MCF 10A (cell line): ENCODE results near the gene NLGN4Y. TPM values are rescaled to one million over a fixed set of nuclear protein-coding genes. Genes with fewer than 3 reads are reported as not detected.

Source experiments
- BruUV-seq: library from RNA; stranded (reverse); fragments of 400-500 nt; replicated peaks from 2 replicates; lab custom pipeline; 2021; lab: Mats Ljungman, UMichigan
- CTCF ChIA-PET: fragments of 300-600 bp; sonication (Branson Sonifier 250); formaldehyde crosslinking; extraction: SDS; loops from one replicate; lab custom pipeline; 2021; ENCODE audit warnings: antibody characterized with exemption, inconsistent platforms; lab: Yijun Ruan, JAX
- POLR2A ChIA-PET: fragments of 300-600, 350-650 bp; sonication (Branson Sonifier 250); formaldehyde crosslinking; extraction: SDS; loops from one replicate; lab custom pipeline; 2020; ENCODE audit warnings: antibody characterized with exemption, inconsistent platforms; lab: Yijun Ruan, JAX
- DNase-seq: peaks from one replicate; pipeline ENCODE4 v3.0.0-alpha.2; 2018; ENCODE audit not compliant: unreplicated experiment
- H3K27ac Mint-ChIP-seq: one replicate; pipeline ENCODE4 v1.8.0; 2022; ENCODE audit warnings: mild to moderate bottlenecking, low read depth, mixed read lengths; ENCODE audit not compliant: unreplicated experiment
- H3K27me3 Mint-ChIP-seq: one replicate; pipeline ENCODE4 v1.8.0; 2022; ENCODE audit warnings: mixed read lengths; ENCODE audit not compliant: insufficient read depth, unreplicated experiment
- H3K36me3 Mint-ChIP-seq: one replicate; pipeline ENCODE4 v1.8.0; 2022; ENCODE audit warnings: mild to moderate bottlenecking, moderate library complexity, mixed read lengths; ENCODE audit not compliant: insufficient read depth, unreplicated experiment
- H3K4me1 Mint-ChIP-seq: one replicate; pipeline ENCODE4 v1.8.0; 2022; ENCODE audit warnings: mixed read lengths; ENCODE audit not compliant: insufficient read depth, unreplicated experiment
- H3K4me3 Mint-ChIP-seq: one replicate; pipeline ENCODE4 v1.8.0; 2022; ENCODE audit warnings: mild to moderate bottlenecking, moderate library complexity, mixed read lengths; ENCODE audit not compliant: unreplicated experiment
- H3K9me3 Mint-ChIP-seq: one replicate; pipeline ENCODE4 v1.8.0; 2022; ENCODE audit warnings: mixed read lengths; ENCODE audit not compliant: unreplicated experiment
- CTCF ChIP-seq: fragments of 200-600 bp; IDR thresholded peaks from one replicate; pipeline ENCODE4 v1.8.0; 2022; ENCODE audit warnings: antibody characterized with exemption, mild to moderate bottlenecking; ENCODE audit not compliant: unreplicated experiment
- intact Hi-C: fragments of 100-400 bp; cut with micrococcal nuclease; formaldehyde crosslinking; loops from 2 replicates; pipeline ENCODE4 v1.14.1; 2022
- total RNA-seq: library from RNA; stranded (reverse); gene quantifications from 2 replicates; pipeline ENCODE4 v1.2.3, GENCODE V29; 2022

NLGN4Y gene
- total RNA-seq, 1 experiment from 2014 or later = not detected

DNA sequence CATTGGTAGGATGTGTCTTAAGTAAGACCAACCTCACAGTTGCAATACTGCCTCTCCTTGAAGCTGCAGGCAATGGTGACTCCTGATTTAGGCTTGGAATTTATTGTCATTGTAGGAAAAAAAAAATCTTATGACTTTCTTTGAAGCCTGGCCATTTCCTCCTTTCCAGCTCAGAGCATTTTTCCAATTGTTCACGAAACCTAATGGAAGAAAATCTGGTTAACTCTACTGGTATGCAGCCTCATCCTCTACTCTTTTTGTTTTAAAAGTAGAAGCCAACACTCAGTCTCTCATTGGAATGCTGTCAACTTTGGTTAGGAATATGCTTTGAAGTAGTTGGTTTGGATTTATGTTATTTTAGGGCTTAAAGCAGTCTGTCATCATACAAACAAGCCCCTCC, 298.6 kb downstream of the NLGN4Y start:
- DNase-seq = no peak
- CTCF ChIA-PET = no interaction called here
- H3K27me3 Mint-ChIP-seq = no peaks in the 10 kb centered on the region
- TF ChIP-seq CTCF = no peak
- no peak overlapping the region for H3K27ac Mint-ChIP-seq
- intact Hi-C loops = no loop called here
- H3K4me1 Mint-ChIP-seq = no peaks in the 10 kb centered on the region
- no TSS peak for BruUV-seq
- no peaks in the 10 kb centered on the region for H3K36me3 Mint-ChIP-seq
- no peaks in the 10 kb centered on the region for H3K9me3 Mint-ChIP-seq
- POLR2A ChIA-PET = no interaction called here
- no peak overlapping the region for H3K4me3 Mint-ChIP-seq

GRCh38 chrY:14824583-14824982, 300.3 kb downstream of the NLGN4Y start:
- TF ChIP-seq CTCF = no peak
- Mint-ChIP-seq H3K27ac (no peak overlapping the region), H3K9me3 (no peaks in the 10 kb centered on the region), H3K27me3 (no peaks in the 10 kb centered on the region), H3K4me3 (no peak overlapping the region), H3K4me1 (no peaks in the 10 kb centered on the region), H3K36me3 (no peaks in the 10 kb centered on the region)
- ChIA-PET POLR2A (no interaction called here), CTCF (no interaction called here)
- DNase-seq = no peak
- no TSS peak for BruUV-seq
- intact Hi-C loops = no loop called here

DNA sequence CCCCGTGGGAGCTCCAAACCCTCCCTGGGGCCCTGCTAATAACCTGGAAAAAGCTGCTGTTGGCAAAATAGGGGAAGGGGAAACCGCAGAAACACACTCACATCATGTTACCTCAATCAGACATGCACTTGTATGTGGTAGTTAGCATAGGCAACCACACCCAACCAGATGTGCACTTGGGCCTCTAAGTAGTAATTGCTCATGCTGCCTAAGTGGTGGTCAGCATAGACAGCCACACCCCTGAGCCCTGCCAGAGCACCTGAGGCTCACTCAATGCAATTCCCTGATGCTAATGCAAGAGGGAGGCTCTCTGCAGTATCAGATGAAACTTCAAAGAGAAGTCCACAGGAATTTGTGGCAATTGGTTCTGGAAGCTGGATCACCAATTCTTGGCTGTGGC, 301.4 kb downstream of the NLGN4Y start:
- no peak for DNase-seq
- no peaks in the 10 kb centered on the region for H3K4me1 Mint-ChIP-seq
- BruUV-seq = no TSS peak
- no peaks in the 10 kb centered on the region for H3K9me3 Mint-ChIP-seq
- POLR2A ChIA-PET = no interaction called here
- no peak overlapping the region for H3K27ac Mint-ChIP-seq
- CTCF ChIA-PET = no interaction called here
- intact Hi-C loops = no loop called here
- no peaks in the 10 kb centered on the region for H3K27me3 Mint-ChIP-seq
- no peaks in the 10 kb centered on the region for H3K36me3 Mint-ChIP-seq
- no peak for TF ChIP-seq CTCF
- no peak overlapping the region for H3K4me3 Mint-ChIP-seq

GRCh38 chrY:14828531-14828930, 304.2 kb downstream of the NLGN4Y start:
- DNase-seq = no peak
- intact Hi-C loops = no loop called here
- no peak overlapping the region for H3K4me3 Mint-ChIP-seq
- TF ChIP-seq CTCF = no peak
- CTCF ChIA-PET = no interaction called here
- H3K9me3 Mint-ChIP-seq = no peaks in the 10 kb centered on the region
- H3K4me1 Mint-ChIP-seq = no peaks in the 10 kb centered on the region
- H3K27ac Mint-ChIP-seq = no peak overlapping the region
- BruUV-seq = no TSS peak
- POLR2A ChIA-PET = no interaction called here
- no peaks in the 10 kb centered on the region for H3K36me3 Mint-ChIP-seq
- no peaks in the 10 kb centered on the region for H3K27me3 Mint-ChIP-seq
